GM12865 (cell line): ENCODE data around the gene C19orf67.

Experiments
- DNase-seq: peaks from one replicate; pipeline ENCODE4 v3.0.0; 2010; ENCODE audit warnings: low read depth
- H3K4me3 ChIP-seq: 2 replicates; pipeline ENCODE4 v1.5.1; 2011; ENCODE audit warnings: mild to moderate bottlenecking, low read depth, low read length, control low read depth
- CTCF ChIP-seq: IDR thresholded peaks from 2 replicates; pipeline ENCODE4 v1.5.1; 2011; ENCODE audit warnings: low read length, control low read depth, low read depth, inconsistent platforms; ENCODE audit not compliant: insufficient read depth; ENCODE audit errors: missing control alignments

The C19orf67 gene

DNA sequence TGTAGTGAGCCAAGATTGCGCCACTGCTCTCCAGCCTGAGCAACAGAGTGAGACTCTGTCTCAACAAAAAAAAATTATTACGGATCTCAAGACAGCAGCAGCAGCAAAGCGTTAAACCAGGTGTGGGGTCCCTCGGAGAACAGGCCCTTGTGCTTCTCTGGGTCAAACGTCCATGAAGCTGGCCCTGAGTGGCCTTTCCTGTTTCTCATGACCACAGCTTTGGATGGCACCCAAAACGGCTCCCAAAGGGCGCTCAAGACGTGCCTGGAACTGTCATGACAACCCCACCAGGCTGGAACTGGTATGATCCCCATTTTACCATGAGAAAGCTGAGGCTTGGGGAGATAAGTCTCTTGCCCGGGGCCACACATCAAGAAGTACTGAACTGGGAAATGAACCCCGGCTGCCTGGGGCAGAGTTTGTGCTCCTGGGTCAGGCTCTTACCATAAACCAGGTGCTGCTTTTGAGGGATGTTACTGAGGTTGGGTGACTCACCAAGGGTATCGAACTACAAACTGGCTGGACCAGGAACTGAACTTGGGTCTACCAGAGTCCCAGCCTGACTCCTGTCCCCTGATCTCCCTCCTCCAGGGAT, 16.6 kb upstream of the C19orf67 start:
- no peak overlapping the region for H3K4me3 ChIP-seq
- no peak for TF ChIP-seq CTCF
- no peak for DNase-seq

GRCh38 chr19:14101003-14101545, 15.5 kb upstream of the C19orf67 start:
- DNase-seq, result no peak
- H3K4me3 ChIP-seq, result no peak overlapping the region
- no peak for TF ChIP-seq CTCF

DNA sequence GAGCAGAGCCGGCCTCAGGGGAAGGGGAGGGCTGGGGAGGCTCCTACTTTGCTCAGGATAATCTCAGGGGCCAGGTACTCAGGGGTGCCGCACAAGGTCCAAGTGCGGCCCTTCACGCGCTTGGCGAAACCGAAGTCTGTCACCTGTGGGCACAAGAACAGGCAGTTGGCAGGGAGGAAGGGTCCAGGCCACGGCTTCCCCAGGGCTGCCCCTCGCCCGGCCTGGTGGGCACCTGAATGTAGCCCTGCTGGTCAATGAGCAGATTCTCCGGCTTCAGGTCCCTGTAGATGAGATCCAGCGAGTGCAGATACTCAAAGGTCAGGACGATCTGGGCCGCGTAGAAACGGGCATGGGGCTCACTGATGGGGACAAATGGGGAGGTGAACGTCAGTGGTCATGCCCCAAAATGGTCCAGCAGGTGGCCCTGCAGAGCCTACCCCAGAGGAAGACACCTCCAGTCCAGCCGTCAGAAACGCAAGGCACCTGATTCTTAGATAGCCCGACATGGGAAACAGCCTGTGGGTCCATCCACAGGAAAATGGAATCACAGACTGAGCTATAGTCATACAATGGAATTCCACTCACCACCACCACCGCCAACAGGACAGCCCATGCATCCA, 12.1 kb upstream of the C19orf67 start:
- H3K4me3 ChIP-seq, result no peak overlapping the region
- no peak for TF ChIP-seq CTCF
- DNase-seq, result no peak

DNA sequence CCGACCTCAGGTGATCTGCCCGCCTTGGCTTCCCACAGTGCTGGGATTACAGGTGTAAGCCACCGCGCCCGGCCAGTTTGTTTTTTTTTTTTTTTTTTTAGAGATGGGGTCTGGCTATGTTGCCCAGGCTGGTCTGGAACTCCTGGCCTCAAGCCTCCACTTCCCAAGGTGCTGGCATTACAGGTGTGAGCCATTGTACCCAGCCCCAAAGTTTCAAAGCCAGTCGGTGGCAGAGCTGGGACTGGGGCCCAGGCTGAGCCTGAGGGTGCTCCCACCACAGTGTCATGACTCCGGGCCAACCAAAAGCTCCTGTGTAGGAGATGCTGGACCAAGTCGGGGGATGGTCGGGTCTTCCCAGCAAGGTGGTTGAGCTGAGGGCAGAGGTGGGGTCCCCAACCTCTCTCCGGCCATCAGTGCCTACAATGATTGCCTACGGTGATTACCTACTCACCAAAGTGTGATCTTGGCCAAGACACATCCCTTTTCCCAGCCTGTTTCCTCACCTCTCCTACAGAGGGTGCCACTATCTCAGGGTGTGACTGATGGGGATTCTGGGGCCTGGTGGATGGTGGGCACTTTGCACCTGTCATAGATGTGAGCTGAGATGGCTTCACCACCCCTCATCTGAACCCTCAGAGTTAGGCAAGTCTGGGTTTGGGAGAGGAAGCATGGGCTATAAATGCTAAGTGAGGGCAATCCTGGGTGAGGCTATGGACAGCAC, 10.8 kb upstream of the C19orf67 start:
- no peak for TF ChIP-seq CTCF
- H3K4me3 ChIP-seq, result no peak overlapping the region
- no peak for DNase-seq

DNA sequence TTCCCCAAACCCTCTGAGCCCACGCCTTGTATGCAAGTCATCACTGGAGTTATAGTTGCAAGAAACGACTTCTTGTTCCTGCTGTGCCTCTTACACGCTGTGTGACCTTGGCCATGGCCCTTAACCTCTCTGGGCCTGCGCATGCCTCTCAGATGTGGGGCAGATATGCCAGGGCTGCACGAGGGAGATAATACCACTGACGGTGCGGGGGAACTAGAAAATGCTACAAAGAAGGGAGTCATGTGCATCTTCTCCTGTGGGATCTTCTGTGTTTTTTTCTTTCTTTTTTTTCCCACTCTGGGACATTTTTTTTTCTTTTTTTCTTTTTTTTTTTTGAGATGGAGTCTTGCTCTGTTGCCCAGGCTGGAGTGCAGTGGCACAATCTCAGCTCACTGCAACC, 9.3 kb upstream of the C19orf67 start:
- DNase-seq, result no peak
- TF ChIP-seq CTCF, result no peak

DNA sequence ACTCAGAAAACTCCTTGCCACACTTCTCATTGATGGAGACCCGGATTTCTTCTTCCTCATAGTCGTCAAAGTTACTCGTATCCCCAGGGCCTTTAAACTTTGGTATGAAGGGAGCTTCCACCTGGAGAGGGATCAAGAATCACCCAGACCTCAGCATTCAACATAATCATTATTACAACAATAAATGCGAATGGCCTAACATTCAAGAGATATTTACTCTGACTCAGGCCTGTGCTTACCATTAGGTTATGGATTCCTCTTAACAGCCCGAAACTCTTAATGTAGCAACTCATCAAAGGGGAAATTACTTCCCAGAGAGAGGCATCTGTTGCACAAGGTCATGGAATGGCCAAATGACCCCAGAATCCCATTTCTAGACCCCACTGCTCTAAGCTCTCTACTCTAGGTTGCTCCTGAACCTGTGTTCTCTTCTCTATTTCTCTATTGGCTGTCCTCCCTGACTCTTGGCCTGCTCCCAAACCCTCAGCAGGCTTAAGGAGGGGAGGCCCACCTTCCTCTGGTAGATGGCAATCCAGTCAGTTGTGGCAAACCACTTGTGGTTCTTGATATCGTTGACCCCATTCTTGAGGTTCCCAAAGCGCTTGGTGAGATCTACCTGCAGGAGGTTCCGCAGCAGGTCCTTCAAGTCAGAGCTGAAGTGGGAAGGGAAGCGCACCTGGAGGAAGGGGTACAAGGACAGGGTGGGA, 7.7 kb upstream of the C19orf67 start:
- no peak overlapping the region for H3K4me3 ChIP-seq
- DNase-seq, result no peak
- no peak for TF ChIP-seq CTCF

More for the DNA sequence above, 9.3 kb upstream of the C19orf67 start:
- H3K4me3 ChIP-seq, result no peak overlapping the region
